Esophagus muscularis mucosa (tissue), 3 donors: Measurements from ENCODE around the gene PHACTR1.

ENCODE experiments used
- CTCF ChIP-seq, 3 experiments: fragments of 200-600 bp in 2 of 3; fragments of 450-650 bp in 1 of 3; sonication (generic) in 2 of 3; IDR thresholded peaks; one replicate each; pipeline ENCODE4 v1.5.1; 2017 to 2019; ENCODE audit warnings: antibody characterized with exemption in 3 of 3, mild to moderate bottlenecking in 2 of 3, moderate library complexity in 1 of 3
- POLR2A ChIP-seq: fragments of 450-650 bp; IDR thresholded peaks from one replicate; pipeline ENCODE4 v1.6.1; 2017; ENCODE audit warnings: antibody characterized with exemption, moderate library complexity, mild to moderate bottlenecking, low read depth
- POLR2AphosphoS5 ChIP-seq, 2 donors: sonication (generic); formaldehyde crosslinking; IDR thresholded peaks; one replicate each; pipeline ENCODE4 v1.6.1; 2017; ENCODE audit warnings: antibody characterized with exemption in 2 of 2

GRCh38 chr6:12806136-12806535 lies 89.6 kb downstream of the PHACTR1 start:
- TF ChIP-seq CTCF (IDR thresholded peaks at IDR 0.05) (no peak), POLR2A (no peak), POLR2AphosphoS5 (IDR thresholded peaks at IDR 0.05) (no peak)
